Measurements from ENCODE around the gene GOT2. TPM values are rescaled to one million over a fixed set of nuclear protein-coding genes. Genes with fewer than 3 reads are reported as not detected.
"Not testable (repeated sequence)": the region's sequence is repeated elsewhere in the genome, so short reads cannot be mapped to it uniquely, and the experiment has no call there.

GOT2 gene
- total RNA-seq, 1 donor from 2014 or later: 33.4 TPM

DNA sequence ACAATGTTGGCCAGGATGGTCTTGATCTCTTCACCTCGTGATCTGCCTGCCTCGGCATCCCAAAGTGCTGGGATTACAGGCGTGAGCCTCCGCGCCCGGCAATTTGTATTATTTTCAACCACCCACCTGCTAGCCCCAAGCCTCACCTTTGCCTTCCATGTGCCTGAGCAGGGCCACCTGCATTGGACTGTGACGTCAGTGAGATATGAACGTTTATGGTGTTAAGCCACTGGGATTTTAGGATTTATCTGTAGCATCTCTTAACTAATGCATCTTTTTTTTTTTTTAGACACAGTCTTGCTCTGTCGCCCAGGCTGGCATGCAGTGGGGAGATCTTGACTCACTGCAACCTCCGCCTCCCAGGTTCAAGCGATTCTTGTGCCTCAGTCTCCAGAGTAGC is 74.2 kb downstream of the GOT2 start:
- H3K27me3 ChIP-seq (ENCODE audit: control insufficient read depth in 3 of 3, insufficient read depth in 3 of 3, low read length in 3 of 3); H3K4me1 ChIP-seq (ENCODE audit: control insufficient read depth in 3 of 3, insufficient read depth in 3 of 3, low read length in 3 of 3); H3K36me3 ChIP-seq (ENCODE audit: control insufficient read depth in 3 of 3, insufficient read depth in 3 of 3, low read length in 3 of 3): not testable (repeated sequence)

DNA sequence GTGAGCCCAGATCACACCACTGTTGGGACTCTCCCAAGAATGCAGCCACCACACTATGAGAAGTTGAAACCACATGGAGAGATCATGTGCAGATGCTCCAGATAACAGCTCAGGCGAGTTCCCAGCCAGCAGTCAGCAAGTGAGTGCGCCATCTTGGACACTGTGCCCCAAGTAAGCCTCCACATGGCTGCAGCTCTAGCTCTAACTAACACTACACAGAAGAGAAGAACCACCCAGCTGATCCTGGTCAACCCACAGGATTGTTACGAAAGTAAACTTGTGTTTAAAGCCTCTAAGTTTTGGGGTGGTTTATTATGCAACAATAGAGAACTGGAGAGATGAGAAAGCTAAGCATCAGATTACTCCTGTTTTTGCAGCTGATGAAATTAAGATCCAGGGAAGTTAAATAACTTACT is 75.3 kb downstream of the GOT2 start:
- H3K9me3 ChIP-seq (ENCODE audit: control insufficient read depth in 3 of 3, low read length in 3 of 3): no peaks in the 10 kb centered on the region
- H3K27me3 ChIP-seq (ENCODE audit: control insufficient read depth in 3 of 3, insufficient read depth in 3 of 3, low read length in 3 of 3): no peaks in the 10 kb centered on the region
- no peaks in the 10 kb centered on the region for H3K36me3 ChIP-seq (ENCODE audit: control insufficient read depth in 3 of 3, insufficient read depth in 3 of 3, low read length in 3 of 3)
- no peak overlapping the region for H3K27ac ChIP-seq (ENCODE audit: low read depth, low read length)
- no peaks in the 10 kb centered on the region for H3K4me1 ChIP-seq (ENCODE audit: control insufficient read depth in 3 of 3, insufficient read depth in 3 of 3, low read length in 3 of 3)
- no peak overlapping the region for H3K9ac ChIP-seq (ENCODE audit: low read depth in 1 of 3, low read length in 3 of 3)
- no peak overlapping the region for H3K4me3 ChIP-seq (ENCODE audit: low read length in 3 of 3)

More for the DNA sequence above, 74.2 kb downstream of the GOT2 start:
- not testable (repeated sequence) for H3K9me3 ChIP-seq (ENCODE audit: control insufficient read depth in 3 of 3, low read length in 3 of 3); H3K9ac ChIP-seq (ENCODE audit: low read depth in 1 of 3, low read length in 3 of 3); H3K4me3 ChIP-seq (ENCODE audit: low read length in 3 of 3); H3K27ac ChIP-seq (ENCODE audit: low read depth, low read length)

Small RNA genes within 50 kb of the gene (small RNA-seq; reads per million reads assigned to genes)
- gene RN7SL143P (not detected), gene RNU6-1155P (not detected)

Other genes starting within 250 kb of the GOT2 start
- gene NDRG4, start 234.2 kb downstream of the GOT2 start, total RNA-seq: 11.5 TPM
- gene SETD6, start 218.8 kb downstream of the GOT2 start, total RNA-seq: 2.6 TPM
- 134 TPM for gene CNOT1, start 104.5 kb downstream of the GOT2 start, total RNA-seq
- gene SLC38A7, start 49.5 kb downstream of the GOT2 start, total RNA-seq: 9.4 TPM

Data from skeletal muscle tissue (tissue), 5 donors.